PC-9 (cell line): Measurements from ENCODE around the gene FOXF1. TPM values are rescaled to one million over a fixed set of nuclear protein-coding genes. Genes with fewer than 3 reads are reported as not detected.

Experiments
- BruUV-seq: library from RNA; stranded (reverse); fragments of 400-500 nt; replicated peaks from 2 replicates; lab custom pipeline; 2021; lab: Mats Ljungman, UMichigan
- CTCF ChIA-PET: fragments of 300-600 bp; sonication (Branson Sonifier 250); formaldehyde crosslinking; loops from one replicate; lab custom pipeline; 2022; ENCODE audit warnings: antibody characterized with exemption; lab: Charles Lee
- POLR2A ChIA-PET: fragments of 300-600 bp; sonication (Branson Sonifier 250); formaldehyde crosslinking; loops from one replicate; lab custom pipeline; 2022; ENCODE audit warnings: antibody characterized with exemption; ENCODE audit not compliant: unreplicated experiment; lab: Charles Lee
- DNase-seq, 2 experiments: peaks; one replicate each; pipeline versions ENCODE4 v3.0.0 to v3.0.0-alpha.2; 2015 to 2022; ENCODE audit warnings: mixed read lengths in 1 of 2
- H2AFZ ChIP-seq: fragments of 200-600 bp; sonication (generic); 2 replicates; pipeline ENCODE4 v1.8.1; 2017; ENCODE audit warnings: antibody characterized with exemption
- H3F3A ChIP-seq: fragments of 200-600 bp; sonication (generic); 2 replicates; pipeline ENCODE4 v1.8.1; 2017; ENCODE audit warnings: antibody characterized with exemption, mild to moderate bottlenecking, low read depth; ENCODE audit not compliant: insufficient read depth
- H3K27ac ChIP-seq: fragments of 200-600 bp; sonication (generic); 2 replicates; pipeline ENCODE4 v1.6.1; 2016; ENCODE audit warnings: mixed run types
- H3K27me3 ChIP-seq: fragments of 200-600 bp; sonication (generic); 2 replicates; pipeline ENCODE4 v1.6.1; 2016; ENCODE audit warnings: low read depth, mixed run types; ENCODE audit not compliant: insufficient read depth
- H3K36me3 ChIP-seq: fragments of 200-600 bp; sonication (generic); 2 replicates; pipeline ENCODE4 v1.6.1; 2016; ENCODE audit warnings: low read depth, mixed run types
- H3K4me1 ChIP-seq: fragments of 200-600 bp; sonication (generic); replicated peaks from 2 replicates; pipeline ENCODE4 v1.6.1; 2016; ENCODE audit warnings: mixed run types; ENCODE audit not compliant: insufficient read depth
- H3K4me2 ChIP-seq: fragments of 200-600 bp; sonication (generic); 2 replicates; pipeline ENCODE4 v1.6.1; 2017; ENCODE audit warnings: mixed run types
- H3K4me3 ChIP-seq: fragments of 200-600 bp; sonication (generic); 2 replicates; pipeline ENCODE4 v1.6.1; 2016; ENCODE audit warnings: mixed run types
- H3K79me2 ChIP-seq: fragments of 200-600 bp; sonication (generic); 2 replicates; pipeline ENCODE4 v1.6.1; 2017; ENCODE audit warnings: low read depth, mixed run types
- H3K9me2 ChIP-seq: fragments of 200-600 bp; sonication (generic); 2 replicates; pipeline ENCODE4 v1.8.1; 2017; ENCODE audit warnings: mild to moderate bottlenecking; ENCODE audit not compliant: insufficient read depth
- H3K9me3 ChIP-seq: fragments of 200-600 bp; sonication (generic); 2 replicates; pipeline ENCODE4 v1.8.1; 2016; ENCODE audit warnings: low read depth; ENCODE audit not compliant: insufficient read depth
- H4K20me1 ChIP-seq: fragments of 200-600 bp; sonication (generic); 2 replicates; pipeline ENCODE4 v1.8.1; 2017; ENCODE audit not compliant: insufficient read depth
- CTCF ChIP-seq: fragments of 200-600 bp; sonication (generic); conservative IDR thresholded peaks from 2 replicates; pipeline ENCODE4 v1.6.1; 2017; ENCODE audit warnings: mixed run types, antibody characterized with exemption, mild to moderate bottlenecking, moderate library complexity
- EZH2 ChIP-seq: fragments of 200-600 bp; sonication (generic); IDR thresholded peaks from 2 replicates; pipeline ENCODE4 v1.8.0; 2017; ENCODE audit warnings: antibody characterized with exemption, low read depth
- intact Hi-C: fragments of 100-400 bp; cut with micrococcal nuclease; formaldehyde crosslinking; loops from one replicate; pipeline ENCODE4 v1.10.0; 2022; ENCODE audit not compliant: unreplicated experiment
- total RNA-seq: library from RNA; stranded (reverse); gene quantifications from 2 replicates; pipeline ENCODE4 v1.2.3, GENCODE V29; 2021

FOXF1 gene
- total RNA-seq, 1 experiment from 2014 or later, result not detected

- Histone ChIP-seq H3K4me1 (no peaks in the 10 kb centered on the region), H3K4me3 (no peak overlapping the region), H4K20me1 (no peaks in the 10 kb centered on the region), H3F3A (no peaks in the 10 kb centered on the region), H3K9me3 (no peaks in the 10 kb centered on the region), H3K36me3 (no peaks in the 10 kb centered on the region), H3K27me3 (peaks cover 84% of the 10 kb centered on the region), H3K9me2 (no peaks in the 10 kb centered on the region), H3K27ac (no peak overlapping the region), H3K4me2 (no peak overlapping the region), H2AFZ (no peak overlapping the region), H3K79me2 (no peaks in the 10 kb centered on the region)
- ChIA-PET CTCF (interaction anchor here (0.6 kb wide), 2 partner anchors 9 to 64 kb away, joined by 3 read pairs; no protein-coding TSS in a partner anchor), POLR2A (no interaction called here)
- TF ChIP-seq EZH2, result no peak
- TF ChIP-seq CTCF, result no peak
- intact Hi-C loops, result no loop called here
- DNase-seq, result no peak
- no TSS peak for BruUV-seq
Measured at GRCh38 chr16:86500708-86501510, 9.4 kb upstream of the FOXF1 start.

- Histone ChIP-seq H3K36me3 (no peaks in the 10 kb centered on the region), H3F3A (no peaks in the 10 kb centered on the region), H3K4me2 (no peak overlapping the region), H3K27ac (no peak overlapping the region), H3K4me1 (no peaks in the 10 kb centered on the region), H3K79me2 (no peaks in the 10 kb centered on the region), H3K27me3 (peaks cover 86% of the 10 kb centered on the region), H3K4me3 (no peak overlapping the region), H3K9me3 (no peaks in the 10 kb centered on the region), H2AFZ (no peak overlapping the region), H4K20me1 (no peaks in the 10 kb centered on the region), H3K9me2 (no peaks in the 10 kb centered on the region)
- CTCF ChIA-PET, result no interaction called here
- no TSS peak for BruUV-seq
- TF ChIP-seq EZH2, result 0 out of 2 replicates have a peak, but pooled peaks have one; percentile 8
- TF ChIP-seq CTCF, result no peak
- POLR2A ChIA-PET, result no interaction called here
- DNase-seq, result no peak
- intact Hi-C loops, result no loop called here
Measured at GRCh38 chr16:86501989-86502855, 8.1 kb upstream of the FOXF1 start.

GRCh38 chr16:86502856-86503748 lies 7.2 kb upstream of the FOXF1 start:
- Histone ChIP-seq H3K9me3 (no peaks in the 10 kb centered on the region), H2AFZ (no peak overlapping the region), H3K9me2 (no peaks in the 10 kb centered on the region), H3F3A (no peaks in the 10 kb centered on the region), H3K4me1 (no peaks in the 10 kb centered on the region), H3K27ac (no peak overlapping the region), H4K20me1 (no peaks in the 10 kb centered on the region), H3K27me3 (peaks cover 87% of the 10 kb centered on the region), H3K79me2 (no peaks in the 10 kb centered on the region), H3K4me3 (no peak overlapping the region), H3K4me2 (no peak overlapping the region), H3K36me3 (no peaks in the 10 kb centered on the region)
- BruUV-seq, result no TSS peak
- DNase-seq, result no peak
- intact Hi-C loops, result no loop called here
- ChIA-PET CTCF (no interaction called here), POLR2A (no interaction called here)
- TF ChIP-seq EZH2 (no peak), CTCF (no peak)
